DND-41 (cell line): ENCODE data around the gene GAN.

Source experiments
- ATAC-seq: fragments of 200-7000 bp; cut with Tn5 transposase; 3 replicates; pipeline ENCODE4 v1.9.1; 2021; ENCODE audit warnings: low read depth; ENCODE audit not compliant: insufficient read depth
- DNase-seq: peaks from one replicate; pipeline ENCODE4 v3.0.0-alpha.2; 2020
- H2AFZ ChIP-seq: 2 replicates; pipeline ENCODE4 v1.6.0; 2012; ENCODE audit warnings: low read depth, low read length
- H3K27ac ChIP-seq: 2 replicates; pipeline ENCODE4 v1.5.1; 2012; ENCODE audit warnings: low read length, inconsistent platforms
- H3K27me3 ChIP-seq: fragments of 200-600 bp; sonication (generic); 2 replicates; pipeline ENCODE4 v1.6.0; 2012; ENCODE audit warnings: low read length, mild to moderate bottlenecking, inconsistent platforms; ENCODE audit not compliant: insufficient read depth, poor library complexity
- H3K36me3 ChIP-seq: 2 replicates; pipeline ENCODE4 v1.5.1; 2012; ENCODE audit warnings: low read length, inconsistent platforms; ENCODE audit not compliant: insufficient read depth
- H3K4me1 ChIP-seq: 2 replicates; pipeline ENCODE4 v1.5.1; 2012; ENCODE audit warnings: mild to moderate bottlenecking, low read length; ENCODE audit not compliant: insufficient read depth
- H3K4me2 ChIP-seq: 2 replicates; pipeline ENCODE4 v1.6.0; 2012; ENCODE audit warnings: mild to moderate bottlenecking, moderate library complexity, low read length, inconsistent platforms; ENCODE audit not compliant: insufficient read depth
- H3K4me3 ChIP-seq, 2 experiments: fragments of 200-600 bp in 1 of 2; shearing (Covaris generic) in 1 of 2; 2 replicates each; pipeline ENCODE4 v1.5.1; 2012 to 2016; ENCODE audit warnings: inconsistent platforms in 2 of 2, low read length in 2 of 2, mild to moderate bottlenecking in 2 of 2, low read depth in 1 of 2, moderate library complexity in 1 of 2
- H3K79me2 ChIP-seq: 2 replicates; pipeline ENCODE4 v1.6.0; 2012; ENCODE audit warnings: low read length, inconsistent platforms; ENCODE audit not compliant: insufficient read depth
- H3K9ac ChIP-seq: 2 replicates; pipeline ENCODE4 v1.6.0; 2012; ENCODE audit warnings: low read depth, mild to moderate bottlenecking, inconsistent platforms, low read length, moderate library complexity
- H3K9me3 ChIP-seq: 2 replicates; pipeline ENCODE4 v1.5.1; 2012; ENCODE audit warnings: low read length, moderate library complexity, mild to moderate bottlenecking, inconsistent platforms; ENCODE audit not compliant: insufficient read depth, severe bottlenecking
- H4K20me1 ChIP-seq: 2 replicates; pipeline ENCODE4 v1.6.0; 2012; ENCODE audit warnings: low read length; ENCODE audit not compliant: insufficient read depth
- CTCF ChIP-seq: IDR thresholded peaks from 2 replicates; pipeline ENCODE4 v1.5.1; 2012; ENCODE audit warnings: borderline replicate concordance, low read length, moderate library complexity, mild to moderate bottlenecking; ENCODE audit not compliant: poor library complexity, severe bottlenecking; ENCODE audit errors: extremely low read depth
- EZH2 ChIP-seq: IDR thresholded peaks from 3 replicates; pipeline ENCODE4 v1.6.1; 2012; ENCODE audit warnings: borderline replicate concordance, low read depth, mild to moderate bottlenecking, moderate library complexity, low read length, inconsistent platforms; ENCODE audit not compliant: severe bottlenecking

GAN gene

GRCh38 chr16:81292936-81293335 is 21.8 kb upstream of the GAN start:
- DNase-seq: no peak
- Histone ChIP-seq H3K27me3 (peaks cover 3% of the 10 kb centered on the region), H3K4me3 (no peak overlapping the region), H3K4me2 (no peak overlapping the region), H3K27ac (no peak overlapping the region), H3K4me1 (no peaks in the 10 kb centered on the region), H2AFZ (no peak overlapping the region), H4K20me1 (no peaks in the 10 kb centered on the region), H3K79me2 (no peaks in the 10 kb centered on the region), H3K9ac (no peak overlapping the region), H3K9me3 (no peaks in the 10 kb centered on the region), H3K36me3 (no peaks in the 10 kb centered on the region)
- TF ChIP-seq EZH2: no peak
- TF ChIP-seq CTCF: no peak
- no peak for ATAC-seq

- Histone ChIP-seq H3K36me3 (no peaks in the 10 kb centered on the region), H3K79me2 (no peaks in the 10 kb centered on the region), H3K27ac (no peak overlapping the region), H3K9me3 (no peaks in the 10 kb centered on the region), H2AFZ (no peak overlapping the region), H3K4me3 (no peak overlapping the region), H3K4me2 (no peak overlapping the region), H3K27me3 (no peaks in the 10 kb centered on the region), H3K4me1 (no peaks in the 10 kb centered on the region), H4K20me1 (no peaks in the 10 kb centered on the region), H3K9ac (no peak overlapping the region)
- ATAC-seq (no peak), DNase-seq (no peak)
- TF ChIP-seq EZH2 (no peak), CTCF (no peak)
These were observed 20.6 kb upstream of the GAN start for GRCh38 chr16:81293909-81294802.

- Histone ChIP-seq H4K20me1 (no peaks in the 10 kb centered on the region), H3K36me3 (no peaks in the 10 kb centered on the region), H3K27me3 (no peaks in the 10 kb centered on the region), H3K9me3 (no peaks in the 10 kb centered on the region), H3K4me2 (no peak overlapping the region), H2AFZ (no peak overlapping the region), H3K9ac (no peak overlapping the region), H3K27ac (no peak overlapping the region), H3K4me3 (no peak overlapping the region), H3K79me2 (no peaks in the 10 kb centered on the region), H3K4me1 (no peaks in the 10 kb centered on the region)
- DNase-seq: no peak
- ATAC-seq: no peak
- no peak for TF ChIP-seq CTCF
These were observed 18.1 kb upstream of the GAN start for GRCh38 chr16:81296631-81297030.
